GM19025 (cell line): ENCODE measurements around the gene AMN.

Source experiments
- ATAC-seq: cut with Tn5 transposase; IDR thresholded peaks from one replicate; pipeline ENCODE4 v1.9.1; 2021; ENCODE audit warnings: mild to moderate bottlenecking, low read depth, moderate library complexity; ENCODE audit not compliant: unreplicated experiment

The AMN gene

GRCh38 chr14:102927346-102927877 is 4.9 kb downstream of the AMN start:
- ATAC-seq = no peak

GRCh38 chr14:102927878-102928411 is 5.5 kb downstream of the AMN start:
- ATAC-seq = no peak

GRCh38 chr14:102928412-102929240 is 6.2 kb downstream of the AMN start:
- ATAC-seq = no peak

- ATAC-seq = no peak
Measured at GRCh38 chr14:102929241-102930137, 7.0 kb downstream of the AMN start.

- no peak for ATAC-seq
Measured at GRCh38 chr14:102930138-102930752, 7.8 kb downstream of the AMN start.

- ATAC-seq = no peak
Measured at GRCh38 chr14:102930753-102931579, 8.5 kb downstream of the AMN start.

- no peak for ATAC-seq
Measured at GRCh38 chr14:102931580-102932285, 9.3 kb downstream of the AMN start.

GRCh38 chr14:102932484-102933248 is 10.2 kb downstream of the AMN start:
- no peak for ATAC-seq

- ATAC-seq = no peak
Measured at GRCh38 chr14:102933618-102934231, 11.3 kb downstream of the AMN start.

GRCh38 chr14:102935756-102936155 is 13.3 kb downstream of the AMN start:
- no peak for ATAC-seq

GRCh38 chr14:102937331-102938175 is 15.1 kb downstream of the AMN start:
- no peak for ATAC-seq

- ATAC-seq = no peak
Measured at GRCh38 chr14:102938191-102938590, 15.7 kb downstream of the AMN start.

- ATAC-seq = no peak
Measured at GRCh38 chr14:102939329-102939728, 16.9 kb downstream of the AMN start.

- no peak for ATAC-seq
Measured at GRCh38 chr14:102939820-102940561, 17.5 kb downstream of the AMN start.

- ATAC-seq = no peak
Measured at GRCh38 chr14:102940729-102941362, 18.4 kb downstream of the AMN start.
